Prostate gland (tissue), 2 donors: ENCODE results near the gene CDKL1. TPM values are rescaled to one million over a fixed set of nuclear protein-coding genes. Genes with fewer than 3 reads are reported as not detected.
"Not testable (repeated sequence)": the region's sequence is repeated elsewhere in the genome, so short reads cannot be mapped to it uniquely, and the experiment has no call there.

Experiments used
- DNase-seq: peaks from one replicate; pipeline ENCODE4 v3.0.0-alpha.2; 2019; ENCODE audit warnings: low spot score
- H3K27ac ChIP-seq, 2 donors: fragments of 200-600 bp; sonication (generic); 2 replicates each; pipeline ENCODE4 v1.5.1; 2017 to 2019
- H3K27me3 ChIP-seq: fragments of 200-600 bp; sonication (generic); replicated peaks from 2 replicates; pipeline ENCODE4 v1.5.1; 2019; ENCODE audit not compliant: insufficient read depth
- H3K36me3 ChIP-seq, 2 donors: fragments of 200-600 bp; sonication (generic); 1 replicate in 1 of 2; 2 replicates in 1 of 2; pipeline versions ENCODE4 v1.5.1 to v1.8.1; 2017 to 2019
- H3K4me1 ChIP-seq: fragments of 200-600 bp; sonication (generic); replicated peaks from 2 replicates; pipeline ENCODE4 v1.5.1; 2019
- H3K4me3 ChIP-seq, 2 donors: fragments of 200-600 bp; sonication (generic); 2 replicates each; pipeline ENCODE4 v1.5.1; 2017 to 2019
- H3K9me3 ChIP-seq: fragments of 200-600 bp; sonication (generic); 2 replicates; pipeline ENCODE4 v1.5.1; 2017
- CTCF ChIP-seq, 4 experiments: fragments of 200-600 bp in 2 of 4; fragments of 450-650 bp in 2 of 4; sonication (generic) in 2 of 4; IDR thresholded peaks; 1 replicate in 3 of 4; 2 replicates in 1 of 4; pipeline ENCODE4 v1.5.1; 2016 to 2019; ENCODE audit warnings: antibody characterized with exemption in 4 of 4, mild to moderate bottlenecking in 2 of 4, moderate library complexity in 2 of 4
- POLR2A ChIP-seq: fragments of 450-650 bp; IDR thresholded peaks from one replicate; pipeline ENCODE4 v1.6.1; 2016; ENCODE audit warnings: antibody characterized with exemption, mild to moderate bottlenecking
- POLR2AphosphoS5 ChIP-seq: sonication (generic); formaldehyde crosslinking; IDR thresholded peaks from one replicate; pipeline ENCODE4 v1.6.1; 2017; ENCODE audit warnings: antibody characterized with exemption
- WGBS: methylation state at CpG from one replicate; pipeline ENCODE4 v1.1.5; 2018; 5-methylcytosine and 5-hydroxymethylcytosine counted together
- intact Hi-C: fragments of 100-400 bp; cut with DNase I; formaldehyde crosslinking; loops from one replicate; pipeline ENCODE4 v1.14.2; 2022
- total RNA-seq, 2 donors: library from RNA; depleted of rRNA; stranded (reverse); fragments of >200 nt; gene quantifications; one replicate each; pipeline ENCODE4 v1.1.0, GENCODE V29; 2016

Gene CDKL1
- total RNA-seq, 2 donors from 2014 or later = 3.4 to 18.5 TPM

- TF ChIP-seq POLR2AphosphoS5 (no peak), CTCF (IDR thresholded peaks at IDR 0.05) (no peak), POLR2A (no peak)
- H3K36me3 ChIP-seq = no peaks in the 10 kb centered on the region
- no peak overlapping the region for H3K4me3 ChIP-seq
- no peaks in the 10 kb centered on the region for H3K4me1 ChIP-seq
- no peaks in the 10 kb centered on the region for H3K27me3 ChIP-seq
- 80% methylated on average over 2 of the region's 2 CpGs for WGBS
- H3K27ac ChIP-seq = no peak overlapping the region
- intact Hi-C loops = no loop called here
- no peak for DNase-seq
- no peaks in the 10 kb centered on the region for H3K9me3 ChIP-seq
These were observed 35.8 kb downstream of the CDKL1 start for GRCh38 chr14:50360851-50361250.

- intact Hi-C loops = no loop called here
- no peaks in the 10 kb centered on the region for H3K36me3 ChIP-seq
- DNase-seq = no peak
- TF ChIP-seq POLR2AphosphoS5 (no peak), CTCF (IDR thresholded peaks at IDR 0.05) (no peak), POLR2A (no peak)
- H3K27ac ChIP-seq = no peak overlapping the region
- no peaks in the 10 kb centered on the region for H3K27me3 ChIP-seq
- 90% methylated on average over 3 of the region's 3 CpGs for WGBS
- H3K4me3 ChIP-seq = no peak overlapping the region
- H3K4me1 ChIP-seq = no peaks in the 10 kb centered on the region
- H3K9me3 ChIP-seq = no peaks in the 10 kb centered on the region
These were observed 36.6 kb downstream of the CDKL1 start for GRCh38 chr14:50360093-50360492.

- Histone ChIP-seq H3K27ac (no peak overlapping the region), H3K9me3 (no peaks in the 10 kb centered on the region), H3K4me3 (no peak overlapping the region), H3K4me1 (no peaks in the 10 kb centered on the region), H3K36me3 (no peaks in the 10 kb centered on the region), H3K27me3 (no peaks in the 10 kb centered on the region)
- WGBS = 73% methylated on average over 5 of the region's 5 CpGs
- DNase-seq = no peak
- intact Hi-C loops = no loop called here
- TF ChIP-seq POLR2A = no peak
- TF ChIP-seq CTCF (IDR thresholded peaks at IDR 0.05) = no peak
- no peak for TF ChIP-seq POLR2AphosphoS5
These were observed 37.0 kb downstream of the CDKL1 start for GRCh38 chr14:50359631-50360030.

- H3K36me3 ChIP-seq = no peaks in the 10 kb centered on the region
- H3K9me3 ChIP-seq = no peaks in the 10 kb centered on the region
- intact Hi-C loops = no loop called here
- H3K27ac ChIP-seq = no peak overlapping the region
- DNase-seq = no peak
- 86% methylated on average over 4 of the region's 4 CpGs for WGBS
- H3K4me3 ChIP-seq = no peak overlapping the region
- TF ChIP-seq POLR2A (no peak), POLR2AphosphoS5 (no peak), CTCF (IDR thresholded peaks at IDR 0.05) (no peak)
- no peaks in the 10 kb centered on the region for H3K4me1 ChIP-seq
- H3K27me3 ChIP-seq = no peaks in the 10 kb centered on the region
These were observed 38.8 kb downstream of the CDKL1 start for GRCh38 chr14:50357753-50358395.

GRCh38 chr14:50357124-50357523, 39.6 kb downstream of the CDKL1 start:
- no peaks in the 10 kb centered on the region for H3K36me3 ChIP-seq
- H3K4me1 ChIP-seq = no peaks in the 10 kb centered on the region
- intact Hi-C loops = no loop called here
- no peak for DNase-seq
- no peak overlapping the region for H3K4me3 ChIP-seq
- no peaks in the 10 kb centered on the region for H3K27me3 ChIP-seq
- 74% methylated on average over 6 of the region's 6 CpGs for WGBS
- no peak for TF ChIP-seq POLR2AphosphoS5
- TF ChIP-seq CTCF (IDR thresholded peaks at IDR 0.05) = no peak
- no peak for TF ChIP-seq POLR2A
- no peaks in the 10 kb centered on the region for H3K9me3 ChIP-seq
- H3K27ac ChIP-seq = no peak overlapping the region

GRCh38 chr14:50356283-50356682, 40.4 kb downstream of the CDKL1 start:
- 85% methylated on average over 3 of the region's 3 CpGs for WGBS
- H3K9me3 ChIP-seq, DNase-seq, H3K36me3 ChIP-seq, H3K27ac ChIP-seq, H3K27me3 ChIP-seq, H3K4me1 ChIP-seq, intact Hi-C loops, H3K4me3 ChIP-seq: not testable (repeated sequence)
